Aorta (tissue), 5 donors: Measurements from ENCODE around the gene ATXN7L1. TPM values are rescaled to one million over a fixed set of nuclear protein-coding genes. Genes with fewer than 3 reads are reported as not detected.
"Not testable (repeated sequence)": the region's sequence is repeated elsewhere in the genome, so short reads cannot be mapped to it uniquely, and the experiment has no call there.

Experiments
- ATAC-seq: fragments of 200-7000 bp; cut with Tn5 transposase; one replicate; pipeline ENCODE4 v1.9.1; 2022; ENCODE audit warnings: moderate library complexity; ENCODE audit not compliant: low FRiP score
- DNase-seq, 2 donors: peaks; one replicate each; pipeline ENCODE4 v3.0.0-alpha.2; 2020
- H3K27ac ChIP-seq, 2 donors: one replicate each; pipeline ENCODE4 v1.5.1; 2013; ENCODE audit warnings: low read length in 2 of 2, mild to moderate bottlenecking in 2 of 2, moderate library complexity in 2 of 2, control low read depth in 1 of 2, inconsistent platforms in 1 of 2, low read depth in 1 of 2
- H3K27me3 ChIP-seq, 2 donors: one replicate each; pipeline ENCODE4 v1.6.1; 2013; ENCODE audit warnings: control low read depth in 1 of 2, low read length in 1 of 2, mild to moderate bottlenecking in 1 of 2, moderate library complexity in 1 of 2; ENCODE audit not compliant: insufficient read depth in 2 of 2, control insufficient read depth in 1 of 2
- H3K36me3 ChIP-seq, 2 donors: one replicate each; pipeline ENCODE4 v1.6.1; 2013; ENCODE audit warnings: control low read depth in 1 of 2, low read length in 1 of 2, mild to moderate bottlenecking in 1 of 2; ENCODE audit not compliant: insufficient read depth in 2 of 2, control insufficient read depth in 1 of 2
- H3K4me1 ChIP-seq, 2 donors: one replicate each; pipeline ENCODE4 v1.6.1; 2013; ENCODE audit warnings: low read length in 2 of 2, control low read depth in 1 of 2, mild to moderate bottlenecking in 1 of 2, moderate library complexity in 1 of 2; ENCODE audit not compliant: insufficient read depth in 2 of 2, control insufficient read depth in 1 of 2
- H3K4me3 ChIP-seq, 2 donors: one replicate each; pipeline ENCODE4 v1.5.1; 2013; ENCODE audit warnings: low read length in 2 of 2, control low read depth in 1 of 2, mild to moderate bottlenecking in 1 of 2
- H3K9me3 ChIP-seq: one replicate; pipeline ENCODE4 v1.6.1; 2013; ENCODE audit warnings: mild to moderate bottlenecking, low read length; ENCODE audit not compliant: control insufficient read depth
- WGBS, 2 donors: extraction: QIAGEN DNeasy Blood & Tissue Kit; methylation state at CpG; one replicate each; pipeline ENCODE4 v1.1.7; 2013; 5-methylcytosine and 5-hydroxymethylcytosine counted together
- intact Hi-C, 2 donors: fragments of 100-400 bp; cut with DNase I; formaldehyde crosslinking; loops; one replicate each; pipeline versions ENCODE4 v1.14.2 to v1.15.0; 2022
- polyA plus RNA-seq, 2 donors: library from polyadenylated mRNA; stranded (reverse); fragments of 200-250 nt; gene quantifications; one replicate each; pipeline ENCODE4 v1.2.3, GENCODE V29; 2013
- total RNA-seq, 2 donors: library from RNA; stranded (reverse); fragmentation: NEBNext Ultra II Directional; extraction: Animal tissue kit (Norgen Biotek cat#: 25700); gene quantifications; one replicate each; pipeline ENCODE4 v1.2.1, GENCODE V29; 2021
- donor health status: healthy with polysubstance abuse.
- donor health status: Bipolar disorder and iron deficiency.
- donor health status: DM: no; HTN: no; CAD: no.
- donor health status: DM: no; HTN: no; CAD: no.
- donor health status: DM: yes; HTN: yes; CAD: no.

ATXN7L1 gene
- total and polyA plus RNA-seq, 4 donors, result 2.5 to 20.1 (median 8.4) TPM

GRCh38 chr7:105599080-105599479 is 277.3 kb downstream of the ATXN7L1 start:
- H3K4me1 ChIP-seq, H3K27me3 ChIP-seq, H3K36me3 ChIP-seq, ATAC-seq, intact Hi-C loops, H3K9me3 ChIP-seq, H3K4me3 ChIP-seq, H3K27ac ChIP-seq: not testable (repeated sequence)
- DNase-seq, result peak in 1 of 2 donors; percentile 25
- WGBS, 2 donors, result 90% methylated on average over 8 of the region's 8 CpGs

- no peaks in the 10 kb centered on the region for H3K27me3 ChIP-seq
- intact Hi-C loops, result no loop called here
- H3K27ac ChIP-seq, result no peak overlapping the region
- H3K9me3 ChIP-seq, result no peaks in the 10 kb centered on the region
- DNase-seq (no peak), ATAC-seq (no peak)
- no peaks in the 10 kb centered on the region for H3K4me1 ChIP-seq
- WGBS, 2 donors, result 59 to 67% methylated on average over 4 of the region's 4 CpGs
- H3K4me3 ChIP-seq, result no peak overlapping the region
- no peaks in the 10 kb centered on the region for H3K36me3 ChIP-seq
Observed at GRCh38 chr7:105596866-105597265, 279.5 kb downstream of the ATXN7L1 start.

GRCh38 chr7:105594034-105594433 is 282.4 kb downstream of the ATXN7L1 start:
- Histone ChIP-seq H3K27ac (no peak overlapping the region), H3K9me3 (no peaks in the 10 kb centered on the region), H3K4me1 (no peaks in the 10 kb centered on the region), H3K36me3 (no peaks in the 10 kb centered on the region), H3K4me3 (no peak overlapping the region), H3K27me3 (no peaks in the 10 kb centered on the region)
- intact Hi-C loops, result no loop called here
- 37 to 43% methylated on average over 3 of the region's 3 CpGs for WGBS, 2 donors
- DNase-seq (no peak), ATAC-seq (no peak)

DNA sequence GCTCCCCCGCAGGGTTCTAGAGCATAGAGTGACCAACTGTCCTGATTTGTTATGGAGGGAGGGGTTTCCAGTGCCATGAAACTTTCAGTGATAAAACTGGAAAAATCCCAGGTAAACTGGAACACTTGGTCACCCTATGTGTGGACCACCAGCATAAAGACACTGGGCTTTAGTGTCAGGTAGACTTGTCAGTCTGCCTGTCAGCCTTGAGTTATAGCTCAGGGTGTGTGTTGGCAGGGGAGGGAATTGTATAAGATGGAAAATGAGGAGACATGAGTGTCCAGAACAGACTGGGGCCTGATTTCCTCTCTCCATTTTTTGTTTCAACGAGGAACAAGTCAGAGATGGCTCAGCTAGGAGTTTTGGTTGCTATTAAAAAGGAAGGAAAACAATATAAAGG is 284.9 kb downstream of the ATXN7L1 start:
- H3K27ac ChIP-seq, result no peak overlapping the region
- DNase-seq (no peak), ATAC-seq (no peak)
- no peak overlapping the region for H3K4me3 ChIP-seq
- H3K9me3 ChIP-seq, result no peaks in the 10 kb centered on the region
- no peaks in the 10 kb centered on the region for H3K36me3 ChIP-seq
- H3K4me1 ChIP-seq, result no peaks in the 10 kb centered on the region
- no peaks in the 10 kb centered on the region for H3K27me3 ChIP-seq
- WGBS, 2 donors, result 76 to 78% methylated on average over 2 of the region's 2 CpGs
- intact Hi-C loops, result no loop called here

DNA sequence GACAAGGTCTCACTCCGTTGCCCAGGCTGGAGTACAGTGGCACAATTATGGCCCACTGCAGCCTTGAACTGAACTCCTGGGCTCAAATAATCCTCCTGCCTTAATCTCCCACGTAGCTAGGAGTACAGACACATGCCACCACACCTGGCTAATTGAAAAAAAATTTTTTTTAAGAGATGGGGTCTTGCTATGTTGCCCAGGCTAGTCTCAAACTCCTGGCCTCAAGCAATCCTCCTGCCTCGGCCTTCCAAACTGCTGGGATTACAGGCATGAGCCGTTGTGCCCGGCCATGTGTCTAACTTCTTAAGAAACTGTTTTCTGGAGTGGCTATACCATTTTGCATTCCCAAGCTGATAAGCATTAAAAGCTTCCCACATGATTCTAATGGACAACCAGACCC is 285.6 kb downstream of the ATXN7L1 start:
- Histone ChIP-seq H3K27ac (no peak overlapping the region), H3K9me3 (no peaks in the 10 kb centered on the region), H3K4me1 (no peaks in the 10 kb centered on the region), H3K36me3 (no peaks in the 10 kb centered on the region), H3K4me3 (no peak overlapping the region), H3K27me3 (no peaks in the 10 kb centered on the region)
- intact Hi-C loops, result no loop called here
- ATAC-seq (no peak), DNase-seq (no peak)
- 87 to 88% methylated on average over 5 of the region's 5 CpGs for WGBS, 2 donors

DNA sequence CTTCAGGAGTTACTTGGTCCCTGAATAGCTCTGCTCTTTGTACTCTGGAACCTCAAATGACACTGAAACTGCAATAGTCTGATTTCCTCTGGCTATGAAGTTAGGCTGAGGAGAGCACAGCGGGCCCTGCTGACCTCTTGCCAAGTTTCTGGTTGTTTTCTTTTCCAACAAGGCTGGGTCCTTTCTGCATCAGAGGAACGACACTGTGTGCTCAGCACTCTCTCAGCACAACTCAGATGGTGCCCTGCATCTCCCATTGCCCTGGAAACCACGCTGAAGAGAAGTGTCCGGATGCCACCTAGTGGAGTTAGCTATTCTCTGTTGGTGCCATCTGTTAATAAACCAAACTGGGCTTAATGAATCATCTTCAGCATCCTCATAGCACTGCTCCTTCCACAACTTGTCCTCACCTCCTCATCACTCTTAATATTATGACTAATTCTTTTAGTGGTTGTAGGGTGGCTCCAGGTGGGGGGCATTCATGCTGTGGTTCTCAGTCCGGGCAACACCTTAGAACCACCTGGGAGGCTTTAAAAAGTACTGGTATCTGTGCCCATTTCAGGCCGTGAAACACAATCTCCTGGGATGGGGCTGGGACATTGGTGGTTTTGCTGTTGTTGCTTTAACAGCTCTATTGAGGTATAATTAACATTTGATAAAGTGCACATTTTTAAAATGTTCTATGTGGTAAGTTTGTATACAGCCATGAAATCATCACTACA is 286.9 kb downstream of the ATXN7L1 start:
- Histone ChIP-seq H3K4me3 (no peak overlapping the region), H3K36me3 (no peaks in the 10 kb centered on the region), H3K4me1 (no peaks in the 10 kb centered on the region), H3K9me3 (no peaks in the 10 kb centered on the region), H3K27ac (no peak overlapping the region), H3K27me3 (no peaks in the 10 kb centered on the region)
- WGBS, 2 donors, result 24% methylated on average over 6 of the region's 6 CpGs
- DNase-seq, result no peak
- intact Hi-C loops, result no loop called here
- ATAC-seq, result peak; percentile 84

- DNase-seq, result no peak
- Histone ChIP-seq H3K9me3 (no peaks in the 10 kb centered on the region), H3K27ac (no peak overlapping the region), H3K4me3 (no peak overlapping the region), H3K36me3 (no peaks in the 10 kb centered on the region), H3K27me3 (no peaks in the 10 kb centered on the region), H3K4me1 (no peaks in the 10 kb centered on the region)
- no peak for ATAC-seq
- intact Hi-C loops, result no loop called here
- 90 to 91% methylated on average over 12 of the region's 12 CpGs for WGBS, 2 donors
Observed at GRCh38 chr7:105587909-105588635, 288.3 kb downstream of the ATXN7L1 start.

- Histone ChIP-seq H3K4me3 (no peak overlapping the region), H3K4me1 (no peaks in the 10 kb centered on the region), H3K36me3 (no peaks in the 10 kb centered on the region), H3K27ac (no peak overlapping the region), H3K27me3 (no peaks in the 10 kb centered on the region), H3K9me3 (no peaks in the 10 kb centered on the region)
- ATAC-seq (no peak), DNase-seq (no peak)
- 94 to 96% methylated on average over 2 of the region's 2 CpGs for WGBS, 2 donors
- intact Hi-C loops, result no loop called here
Observed at GRCh38 chr7:105585850-105586500, 290.4 kb downstream of the ATXN7L1 start.
